Calu3 (cell line): ENCODE results near the gene SPANXN4. TPM values are rescaled to one million over a fixed set of nuclear protein-coding genes. Genes with fewer than 3 reads are reported as not detected.

Experiments
- Bru-seq: library from RNA; stranded (reverse); fragments of 400-500 nt; gene quantifications from one replicate; lab custom pipeline; 2021; lab: Mats Ljungman, UMichigan
- BruChase-seq, 2 experiments: library from RNA; stranded (reverse); fragments of 400-500 nt; gene quantifications; one replicate each; lab custom pipeline; 2021; lab: Mats Ljungman, UMichigan
- BruUV-seq: library from RNA; stranded (reverse); fragments of 400-500 nt; replicated peaks from 2 replicates; lab custom pipeline; 2021; lab: Mats Ljungman, UMichigan
- CTCF ChIA-PET: fragments of 300-600 bp; sonication (Branson Sonifier 250); formaldehyde crosslinking; loops from one replicate; lab custom pipeline; 2022; ENCODE audit warnings: antibody characterized with exemption; lab: Charles Lee
- DNase-seq: peaks from one replicate; pipeline ENCODE4 v3.0.0; 2022
- H3K27ac Mint-ChIP-seq: one replicate; pipeline ENCODE4 v1.8.0; 2022; ENCODE audit warnings: mixed read lengths; ENCODE audit not compliant: unreplicated experiment
- H3K27me3 Mint-ChIP-seq: one replicate; pipeline ENCODE4 v1.8.0; 2022; ENCODE audit warnings: mixed read lengths; ENCODE audit not compliant: unreplicated experiment
- H3K36me3 Mint-ChIP-seq: one replicate; pipeline ENCODE4 v1.8.0; 2022; ENCODE audit warnings: mild to moderate bottlenecking, moderate library complexity, mixed read lengths; ENCODE audit not compliant: insufficient read depth, unreplicated experiment
- H3K4me1 Mint-ChIP-seq: one replicate; pipeline ENCODE4 v1.8.0; 2022; ENCODE audit warnings: mild to moderate bottlenecking, low read depth, mixed read lengths; ENCODE audit not compliant: unreplicated experiment
- H3K4me3 Mint-ChIP-seq: one replicate; pipeline ENCODE4 v1.8.0; 2022; ENCODE audit warnings: mild to moderate bottlenecking, low read depth, moderate library complexity, mixed read lengths; ENCODE audit not compliant: unreplicated experiment
- H3K9me3 Mint-ChIP-seq: one replicate; pipeline ENCODE4 v1.8.0; 2022; ENCODE audit warnings: low read depth, mixed read lengths; ENCODE audit not compliant: unreplicated experiment
- CTCF ChIP-seq: fragments of 200-600 bp; IDR thresholded peaks from one replicate; pipeline ENCODE4 v1.8.0; 2022; ENCODE audit warnings: antibody characterized with exemption; ENCODE audit not compliant: unreplicated experiment
- intact Hi-C: fragments of 100-400 bp; cut with micrococcal nuclease; formaldehyde crosslinking; loops from one replicate; pipeline ENCODE4 v1.10.0; 2022; ENCODE audit not compliant: unreplicated experiment
- long read RNA-seq: library from polyadenylated mRNA; stranded (forward); transcript quantifications from one replicate; pipeline ENCODE4 v2.0.0, GENCODE V29; 2022
- total RNA-seq: library from RNA; stranded (reverse); gene quantifications from 2 replicates; pipeline ENCODE4 v1.2.3, GENCODE V29; 2022

Gene SPANXN4
- total RNA-seq (not detected in 2 replicates), Bru-seq, nascent RNA (not detected), BruChase-seq, experiment 1, labeled RNA remaining after a 6-hour chase (not detected), BruChase-seq, experiment 2, labeled RNA remaining after a 2-hour chase (not detected)
- long read RNA-seq: 0 reads

- Mint-ChIP-seq H3K4me1 (no peaks in the 10 kb centered on the region), H3K9me3 (peaks cover 13% of the 10 kb centered on the region), H3K27me3 (no peaks in the 10 kb centered on the region), H3K27ac (no peak within 1 kb of the TSS), H3K36me3 (no peaks in the 10 kb centered on the region), H3K4me3 (no peak within 1 kb of the TSS)
- no TSS peak for BruUV-seq
- CTCF ChIA-PET: no interaction called here
- intact Hi-C loops: no loop called here
- DNase-seq: no peak
- no peak for TF ChIP-seq CTCF
Observed at GRCh38 chrX:143025628-143026027, at the start of gene SPANXN4. Gene SPANXN4, plus strand, starts transcription at chrX:143025928. Its CDS starts 87 bp downstream, at chrX:143026015.

- Mint-ChIP-seq H3K9me3 (peaks cover 11% of the 10 kb centered on the region), H3K4me3 (no peak overlapping the region), H3K27me3 (no peaks in the 10 kb centered on the region), H3K36me3 (no peaks in the 10 kb centered on the region), H3K27ac (no peak overlapping the region), H3K4me1 (no peaks in the 10 kb centered on the region)
- DNase-seq: no peak
- no TSS peak for BruUV-seq
- CTCF ChIA-PET: no interaction called here
- intact Hi-C loops: no loop called here
- TF ChIP-seq CTCF: no peak
Observed at GRCh38 chrX:142977128-142977914, 48.4 kb upstream of the SPANXN4 start.

- Mint-ChIP-seq H3K36me3 (no peaks in the 10 kb centered on the region), H3K4me1 (no peaks in the 10 kb centered on the region), H3K27ac (no peak overlapping the region), H3K4me3 (no peak overlapping the region), H3K9me3 (peaks cover 11% of the 10 kb centered on the region), H3K27me3 (no peaks in the 10 kb centered on the region)
- BruUV-seq: no TSS peak
- intact Hi-C loops: no loop called here
- no peak for DNase-seq
- TF ChIP-seq CTCF: no peak
- CTCF ChIA-PET: interaction anchor here (0.6 kb wide), 1 partner anchor 116 kb away, joined by 5 read pairs; no protein-coding TSS in a partner anchor
Observed at GRCh38 chrX:142978130-142978684, 47.5 kb upstream of the SPANXN4 start.

GRCh38 chrX:142982679-142983078 lies 43.0 kb upstream of the SPANXN4 start:
- TF ChIP-seq CTCF: no peak
- H3K9me3 Mint-ChIP-seq: peaks cover 17% of the 10 kb centered on the region
- BruUV-seq: no TSS peak
- no peaks in the 10 kb centered on the region for H3K27me3 Mint-ChIP-seq
- intact Hi-C loops: no loop called here
- H3K4me1 Mint-ChIP-seq: no peaks in the 10 kb centered on the region
- H3K4me3 Mint-ChIP-seq: no peak overlapping the region
- CTCF ChIA-PET: no interaction called here
- no peak overlapping the region for H3K27ac Mint-ChIP-seq
- H3K36me3 Mint-ChIP-seq: no peaks in the 10 kb centered on the region
- no peak for DNase-seq
